Heart left ventricle (tissue), 13 donors: ENCODE measurements around the gene RAB28.

Source experiments
- POLR2A ChIP-seq, 2 donors: fragments of 450-650 bp; IDR thresholded peaks; one replicate each; pipeline ENCODE4 v1.6.1; 2017; ENCODE audit warnings: antibody characterized with exemption in 2 of 2, mild to moderate bottlenecking in 2 of 2, moderate library complexity in 2 of 2
- TF ChIP-seq, protein P1 (sequence below), 12 donors: fragments of 200-600 bp; sonication (generic) in 4 of 12; IDR thresholded peaks; one replicate each; pipeline versions ENCODE4 v1.5.0 to v1.8.0; 2018 to 2022; ENCODE audit warnings: antibody characterized with exemption in 12 of 12, mild to moderate bottlenecking in 5 of 12
- donor health status: ischemic (EF 13 %, LVEDD 7.1; RV severe dilation, severe dysfunction).
- donor health status: DM: no; HTN: yes; CAD: no.
- donor health status: DM: no; HTN: no; CAD: no.
- donor health status: ischemic (EF 25% LVEDD 6.9; RV normal size, moderate dysfunction).
- donor health status: ischemic (EF 25% LVEDD 5.7; RV mildly dilated, moderate dysfunction).
- donor health status: ischemic (EF 35%, LVEDD 5.7; RV mildly dilated, moderate dysfunction).
- donor health status: nonischemic (EF 11% LVEDD 7.7; RV severe dilation, severe dysfunction).
- donor health status: DM: yes; HTN: yes; CAD: no.
- donor health status: PGD.
- donor health status: ischemic (EF 29% LVEDD 5.4; RV normal size, mild dysfunction).
- donor health status: nonischemic (EF 23%, LVEDD 6.1; RV moderate dilation, normal function).

DNA sequence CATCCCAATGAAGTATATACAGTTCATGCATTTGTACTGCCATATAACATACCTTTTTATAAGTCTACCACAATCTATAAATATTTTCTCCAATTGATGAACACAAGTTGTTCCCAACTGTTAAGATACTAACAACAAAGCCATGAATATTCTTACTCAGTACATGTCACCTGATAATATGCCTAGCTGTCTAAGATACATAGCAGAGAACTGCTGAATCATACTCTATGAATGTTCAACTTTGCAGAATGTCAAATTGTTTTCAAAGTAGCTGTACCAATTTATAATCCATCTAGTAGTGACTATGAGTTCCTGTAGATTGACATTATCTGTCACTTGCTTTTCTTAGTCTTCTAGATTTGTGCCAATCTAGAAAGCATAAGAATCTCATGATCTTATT lies 84.9 kb downstream of the RAB28 start:
- TF ChIP-seq POLR2A (IDR thresholded peaks at IDR 0.05): no peak
- TF ChIP-seq, protein P1, sequence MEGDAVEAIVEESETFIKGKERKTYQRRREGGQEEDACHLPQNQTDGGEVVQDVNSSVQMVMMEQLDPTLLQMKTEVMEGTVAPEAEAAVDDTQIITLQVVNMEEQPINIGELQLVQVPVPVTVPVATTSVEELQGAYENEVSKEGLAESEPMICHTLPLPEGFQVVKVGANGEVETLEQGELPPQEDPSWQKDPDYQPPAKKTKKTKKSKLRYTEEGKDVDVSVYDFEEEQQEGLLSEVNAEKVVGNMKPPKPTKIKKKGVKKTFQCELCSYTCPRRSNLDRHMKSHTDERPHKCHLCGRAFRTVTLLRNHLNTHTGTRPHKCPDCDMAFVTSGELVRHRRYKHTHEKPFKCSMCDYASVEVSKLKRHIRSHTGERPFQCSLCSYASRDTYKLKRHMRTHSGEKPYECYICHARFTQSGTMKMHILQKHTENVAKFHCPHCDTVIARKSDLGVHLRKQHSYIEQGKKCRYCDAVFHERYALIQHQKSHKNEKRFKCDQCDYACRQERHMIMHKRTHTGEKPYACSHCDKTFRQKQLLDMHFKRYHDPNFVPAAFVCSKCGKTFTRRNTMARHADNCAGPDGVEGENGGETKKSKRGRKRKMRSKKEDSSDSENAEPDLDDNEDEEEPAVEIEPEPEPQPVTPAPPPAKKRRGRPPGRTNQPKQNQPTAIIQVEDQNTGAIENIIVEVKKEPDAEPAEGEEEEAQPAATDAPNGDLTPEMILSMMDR (IDR thresholded peaks at IDR 0.05): no peak
